Activated CD4-positive, alpha-beta T cell treated with anti-CD3 and anti-CD28 coated beads, Interleukin-2, amount 50 U/mL, for 24 hours (primary cell): ENCODE results near the gene TMEM81.

Source experiments
- DNase-seq, 2 donors: peaks; one replicate each; pipeline ENCODE4 v3.0.0-alpha.2; 2020; ENCODE audit warnings: low read depth in 1 of 2, low spot score in 1 of 2

Gene TMEM81, protein sequence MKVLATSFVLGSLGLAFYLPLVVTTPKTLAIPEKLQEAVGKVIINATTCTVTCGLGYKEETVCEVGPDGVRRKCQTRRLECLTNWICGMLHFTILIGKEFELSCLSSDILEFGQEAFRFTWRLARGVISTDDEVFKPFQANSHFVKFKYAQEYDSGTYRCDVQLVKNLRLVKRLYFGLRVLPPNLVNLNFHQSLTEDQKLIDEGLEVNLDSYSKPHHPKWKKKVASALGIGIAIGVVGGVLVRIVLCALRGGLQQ

DNA sequence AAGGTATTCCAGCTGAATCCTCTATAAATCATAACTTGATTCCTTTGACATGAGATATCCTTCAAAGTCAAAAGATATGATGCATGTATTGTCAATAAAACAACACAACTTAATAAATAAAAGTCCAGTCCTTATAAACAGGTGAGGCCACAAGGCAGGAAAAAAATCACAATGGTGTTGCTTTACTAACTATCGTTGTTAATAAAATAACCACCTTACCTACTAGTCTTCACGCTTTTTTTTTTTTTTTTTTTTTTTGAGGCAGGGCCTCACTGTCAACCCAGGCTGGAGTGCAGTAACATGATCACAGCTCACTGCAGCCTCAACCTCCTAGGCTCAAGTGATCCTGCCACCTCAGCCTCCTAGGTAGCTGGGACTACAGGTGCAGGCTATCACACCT, at the start of gene TMEM81:
TSS of gene TMEM81 (minus strand) at position 101 of the 400 bp plus-strand sequence. CDS start 140 bp downstream, outside the sequence.
- DNase-seq: no peak

DNA sequence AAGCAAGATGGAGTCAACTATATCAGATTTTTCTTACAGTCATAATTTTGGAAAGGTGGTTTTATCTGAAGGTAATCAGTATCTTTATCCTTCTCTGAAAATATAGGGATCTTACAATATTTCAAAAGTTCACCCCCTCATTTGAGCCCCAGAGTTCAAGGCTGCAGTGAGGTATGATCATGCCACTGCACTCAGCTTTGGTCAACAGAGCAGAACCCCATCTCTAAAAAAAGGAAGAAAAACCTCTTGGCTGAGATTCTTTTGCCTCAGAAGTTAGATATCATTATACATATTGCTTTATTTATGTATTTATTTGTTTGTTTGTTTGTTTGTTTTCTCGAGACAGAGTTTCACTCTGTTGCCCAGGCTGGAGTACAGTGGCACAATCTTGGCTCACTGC, 49.0 kb upstream of the TMEM81 start:
- no peak for DNase-seq

DNA sequence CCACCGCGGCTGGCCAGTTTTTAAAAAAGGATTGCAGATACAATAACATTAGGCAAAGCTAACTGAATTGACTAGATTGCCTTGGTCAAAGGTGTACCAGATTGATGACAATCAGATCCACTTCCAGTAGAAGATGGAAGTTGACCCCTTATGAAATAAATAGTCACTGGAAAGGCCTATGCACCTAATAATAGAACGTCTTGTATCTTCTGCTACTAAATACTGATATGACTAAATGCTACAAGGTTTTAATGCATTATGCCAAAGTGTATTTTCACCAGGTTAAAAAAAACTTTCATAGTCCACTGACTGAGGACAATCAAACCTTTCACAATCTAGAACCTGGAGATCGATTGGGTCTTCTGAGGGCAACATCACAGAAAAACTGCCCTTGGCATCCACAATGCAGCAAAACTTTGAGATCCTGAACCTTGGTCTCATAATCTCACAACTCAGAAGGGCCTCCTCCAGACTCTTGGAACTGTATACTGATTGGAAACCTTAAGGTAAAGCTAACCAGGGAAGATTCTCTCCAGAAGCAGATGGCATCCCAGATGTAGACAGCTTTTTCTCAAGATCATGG, 45.3 kb upstream of the TMEM81 start:
- DNase-seq: no peak

DNA sequence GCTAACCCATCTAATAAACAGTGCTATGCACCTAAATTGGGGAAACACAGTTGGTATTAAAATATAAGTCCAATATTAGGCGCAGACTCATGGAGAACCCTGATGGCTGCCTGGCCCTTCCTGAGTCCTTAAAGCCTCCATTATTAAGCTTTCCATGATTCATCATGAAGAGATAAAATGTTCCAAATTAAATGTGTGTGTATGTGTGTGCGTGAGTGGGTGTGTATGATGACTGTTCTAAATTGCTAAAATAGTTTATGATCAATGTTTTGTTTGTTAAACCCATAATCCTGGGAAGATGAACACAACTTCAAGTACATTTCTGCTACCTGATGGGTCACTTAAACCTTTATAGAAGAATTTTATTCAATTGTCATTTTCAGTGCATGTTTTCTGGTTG, 43.8 kb upstream of the TMEM81 start:
- DNase-seq: no peak

DNA sequence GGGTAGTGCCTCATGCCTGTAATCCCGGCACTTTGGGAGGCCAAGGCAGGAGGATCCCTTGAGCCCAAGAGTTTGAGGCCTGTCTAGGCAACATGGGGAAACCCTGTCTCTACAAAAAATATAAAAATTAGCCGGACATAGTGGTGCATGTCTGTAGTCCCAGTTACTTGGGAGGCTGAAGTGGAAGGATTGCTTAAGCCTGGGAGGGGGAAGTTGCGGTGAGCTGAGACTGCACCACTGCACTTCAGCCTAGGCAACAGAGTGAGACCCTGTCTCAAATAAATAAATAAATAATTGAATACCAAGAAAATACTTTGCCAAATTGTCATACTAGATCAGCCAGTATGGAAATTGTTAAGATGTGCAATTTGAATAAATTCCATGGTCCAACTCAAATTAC, 43.4 kb upstream of the TMEM81 start:
- no peak for DNase-seq

DNA sequence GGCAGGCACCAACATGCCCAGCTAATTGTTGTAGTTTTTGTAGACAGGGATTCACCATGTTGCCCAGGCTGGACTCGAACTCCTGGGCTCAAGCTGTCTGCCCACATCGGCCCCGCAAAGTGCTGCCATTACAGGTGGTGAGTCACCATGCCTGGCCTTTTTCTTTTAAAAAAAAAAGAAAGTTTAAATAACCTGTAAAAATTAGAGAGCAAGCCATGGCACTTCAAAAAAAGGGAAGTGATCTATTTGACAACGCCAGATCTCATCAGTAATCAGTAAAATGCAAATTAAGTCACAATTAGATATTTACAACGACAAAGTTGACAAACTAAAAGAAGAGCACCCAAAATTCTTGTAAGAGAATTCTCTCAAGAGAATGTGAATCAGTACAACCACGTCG, 40.5 kb upstream of the TMEM81 start:
- DNase-seq: no peak

DNA sequence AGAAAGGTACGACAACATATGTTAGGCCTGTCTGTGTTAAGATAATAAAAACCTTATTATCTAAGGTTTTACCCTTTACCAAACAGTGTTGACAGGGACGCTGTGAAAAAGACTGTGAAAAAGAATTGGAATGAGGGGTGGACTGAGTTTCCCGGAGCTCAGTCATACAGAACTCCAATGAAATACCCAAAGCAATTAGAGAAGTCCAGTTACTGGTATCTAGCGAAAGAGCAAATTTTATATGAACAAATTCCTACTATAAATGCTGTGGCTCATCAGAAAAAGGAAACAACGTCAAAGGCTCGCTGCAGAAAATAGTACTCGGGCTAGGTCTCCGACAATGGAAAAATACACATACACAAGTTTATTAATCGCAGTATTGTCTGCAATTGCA, 38.2 kb upstream of the TMEM81 start:
- DNase-seq: no peak

DNA sequence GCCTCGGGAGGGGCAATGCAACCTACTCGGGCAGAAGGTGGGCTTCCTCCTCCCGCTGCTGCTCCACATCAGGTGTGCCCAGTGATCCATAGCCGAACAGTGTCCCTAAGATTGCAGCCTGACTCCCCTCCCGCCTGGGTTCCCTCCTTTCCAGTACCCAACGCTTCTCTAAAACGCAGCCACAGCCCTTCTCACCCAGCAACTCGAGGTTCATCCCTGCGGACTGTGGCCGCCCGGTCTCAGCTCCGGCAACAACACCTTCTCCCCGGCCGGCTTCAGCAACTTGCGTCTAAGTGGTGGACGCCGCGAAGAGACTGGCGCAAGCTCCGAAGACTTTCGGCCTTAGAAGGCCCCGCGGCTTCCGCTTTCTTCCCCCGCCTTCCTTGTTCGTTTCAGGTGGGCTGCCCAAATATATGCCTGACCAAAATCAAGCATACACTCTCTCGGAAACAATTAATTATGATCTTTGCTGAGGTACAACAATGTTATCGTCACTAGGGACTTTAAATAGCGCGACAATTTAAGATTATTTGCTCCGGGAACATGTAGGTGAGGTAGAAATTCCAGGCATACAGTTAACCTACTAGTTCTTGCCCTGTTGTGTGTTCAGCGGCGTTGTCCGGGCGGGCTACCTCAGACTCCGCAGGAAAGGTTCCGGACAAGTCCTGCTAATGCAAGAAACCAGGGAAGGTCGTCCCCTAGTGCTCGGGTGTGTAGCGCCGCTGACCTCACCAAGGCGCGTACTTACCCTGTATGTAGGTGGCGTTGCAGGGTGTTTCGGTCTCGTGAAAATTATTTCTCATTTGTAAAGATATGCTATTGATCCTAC, 37.6 kb upstream of the TMEM81 start, which contains the start of gene RBBP5:
TSS of gene RBBP5 (minus strand) at position 319 of the 829 bp plus-strand sequence. CDS start at position 214, 105 bp downstream.
- peak; percentile 88 to 95 for DNase-seq

DNA sequence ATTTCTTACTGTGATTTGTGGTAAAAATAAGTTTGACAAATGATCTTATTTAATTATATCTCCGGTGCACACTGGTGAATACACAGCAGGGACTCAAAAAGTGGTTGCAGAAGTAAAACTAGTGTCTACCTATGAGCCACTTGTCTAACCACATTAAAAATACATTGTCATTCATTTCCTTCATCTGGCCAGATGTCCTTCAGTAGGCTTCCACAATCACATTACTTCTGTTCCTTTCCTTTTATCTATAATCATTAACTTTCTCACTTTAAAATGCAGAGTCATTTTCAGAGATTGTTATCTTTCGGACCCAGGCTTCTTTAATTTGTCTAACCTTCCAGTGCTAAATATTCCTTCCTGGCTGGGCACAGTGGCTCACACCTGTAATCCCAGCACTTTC, 34.5 kb upstream of the TMEM81 start:
- DNase-seq: no peak

DNA sequence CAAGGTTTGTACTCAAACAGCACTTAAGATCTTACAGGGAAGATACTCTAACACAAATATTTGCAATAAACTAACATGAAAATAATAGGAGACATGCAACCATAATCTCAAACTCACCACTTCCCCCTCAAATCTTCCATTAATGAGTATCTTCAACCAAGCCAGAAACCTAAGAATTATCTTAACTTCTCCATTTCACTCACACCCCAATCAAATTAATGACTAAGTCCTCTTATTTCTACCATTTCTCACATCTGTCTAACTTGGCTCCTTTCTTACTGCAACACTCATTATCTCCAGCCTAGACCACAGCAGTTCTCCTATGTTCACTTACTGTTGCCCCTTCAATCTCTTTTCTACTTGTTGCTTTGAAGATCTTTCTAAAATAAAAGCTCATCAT, 27.1 kb upstream of the TMEM81 start:
- DNase-seq: no peak

DNA sequence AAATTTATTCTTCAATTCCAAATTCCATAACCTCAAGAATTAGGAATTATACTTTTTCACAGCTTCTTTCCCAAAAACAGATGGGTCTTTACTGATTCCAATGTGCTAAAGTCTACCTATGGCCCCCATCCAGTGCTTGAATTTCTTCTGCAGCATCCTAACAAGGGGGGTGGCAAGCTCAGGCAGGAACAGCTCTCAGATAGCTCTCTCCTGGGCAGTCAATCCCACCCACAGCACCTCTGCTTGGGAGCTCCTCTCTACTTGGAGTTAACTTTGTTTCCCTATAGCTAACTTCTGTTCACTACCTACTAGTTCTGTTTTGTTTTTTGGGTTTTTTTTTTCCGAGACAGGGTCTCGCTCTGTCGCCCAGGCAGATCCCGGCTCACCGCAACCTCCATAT, 25.5 kb upstream of the TMEM81 start:
- no peak for DNase-seq

DNA sequence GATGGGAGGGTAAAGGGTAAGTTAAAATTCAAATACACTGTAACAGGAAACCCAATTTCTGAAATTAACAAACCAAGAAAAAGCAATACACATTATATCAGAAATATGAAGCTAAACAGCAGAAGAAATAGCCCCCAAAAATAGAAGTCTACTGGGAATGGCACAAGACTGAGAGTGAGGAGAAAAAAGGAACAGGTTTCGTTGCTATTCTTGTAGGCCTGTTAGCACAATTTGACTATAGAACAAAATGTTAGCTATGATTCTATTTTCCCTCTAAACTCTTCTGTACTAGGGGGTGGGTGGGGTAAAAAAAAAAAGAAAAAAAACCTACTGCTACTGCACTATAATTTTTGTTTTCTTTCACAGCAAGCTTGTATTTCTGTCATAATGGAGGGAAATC, 25.0 kb upstream of the TMEM81 start:
- no peak for DNase-seq

DNA sequence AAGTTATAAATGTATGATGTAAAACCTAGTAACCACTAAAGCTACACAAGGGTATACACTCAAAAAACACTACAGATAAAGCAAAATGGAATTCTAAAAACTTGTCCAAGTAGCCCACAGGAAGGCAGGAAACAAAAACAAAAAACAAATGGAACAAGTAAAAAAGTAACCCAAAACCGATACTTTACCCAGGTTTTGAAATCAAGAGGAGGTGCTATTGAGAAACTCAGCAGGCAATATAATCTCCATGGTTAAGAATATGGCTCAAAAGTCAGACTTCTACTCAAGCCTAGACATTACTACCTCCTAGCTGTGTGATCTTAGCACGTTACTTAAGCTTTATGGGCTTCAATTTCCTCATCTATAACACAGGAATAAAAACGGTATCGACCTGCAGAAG, 24.2 kb upstream of the TMEM81 start:
- no peak for DNase-seq

DNA sequence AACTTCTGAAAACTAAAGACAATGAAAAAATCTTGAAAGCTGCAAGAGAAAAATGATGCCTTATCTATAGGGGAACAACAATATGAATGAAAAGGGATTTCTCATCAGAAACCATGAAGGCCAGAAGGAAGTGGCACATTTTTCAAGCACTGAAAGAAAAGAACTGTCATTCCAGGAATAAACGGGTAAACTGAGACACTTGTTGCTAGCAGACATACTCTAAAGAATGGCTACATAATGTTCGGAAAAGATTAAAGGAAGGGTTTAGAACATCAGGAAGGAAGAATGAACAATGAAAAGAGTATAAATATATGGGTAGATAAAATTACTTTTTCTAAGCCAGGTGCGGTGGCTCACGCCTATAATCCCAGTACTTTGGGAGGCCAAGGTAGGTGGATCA, 23.1 kb upstream of the TMEM81 start:
- DNase-seq: no peak

DNA sequence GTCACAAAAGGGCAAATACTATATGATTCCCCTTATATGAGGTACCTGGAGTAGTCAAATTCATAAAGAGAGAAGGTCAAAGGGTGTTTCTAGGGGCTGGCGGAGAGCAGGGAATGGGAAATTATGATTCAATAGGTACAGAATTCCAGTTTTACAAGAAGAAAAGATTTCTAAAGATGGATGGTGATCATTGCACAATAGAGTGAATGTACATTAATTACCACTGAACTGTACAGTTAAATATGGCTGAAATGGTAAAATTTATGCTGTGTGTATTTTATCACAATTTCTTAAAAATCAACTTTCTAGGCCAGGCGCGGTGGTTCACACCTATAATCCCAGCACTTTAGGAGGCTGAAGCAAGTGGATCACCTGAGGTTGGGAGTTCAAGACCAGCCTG, 18.1 kb upstream of the TMEM81 start:
- no peak for DNase-seq

DNA sequence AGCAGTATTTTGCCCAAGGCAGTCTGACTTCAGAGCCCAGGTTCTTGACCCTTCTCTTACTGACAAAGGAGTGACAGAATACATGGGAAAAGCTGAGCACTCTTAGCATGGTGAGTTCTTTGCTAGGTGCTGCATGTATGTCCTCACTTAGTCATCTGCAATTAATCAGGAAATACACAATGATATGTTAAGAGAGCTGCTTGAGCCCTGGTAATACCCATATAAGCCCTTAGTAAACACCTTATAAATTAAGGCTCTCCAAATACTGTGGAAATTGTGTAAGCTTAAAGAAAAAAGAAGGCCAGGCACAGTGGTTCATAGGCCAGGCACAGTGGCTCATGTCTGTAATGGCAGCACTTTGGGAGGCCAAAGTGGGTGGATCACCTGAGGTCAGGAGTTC, 14.0 kb upstream of the TMEM81 start:
- no peak for DNase-seq

DNA sequence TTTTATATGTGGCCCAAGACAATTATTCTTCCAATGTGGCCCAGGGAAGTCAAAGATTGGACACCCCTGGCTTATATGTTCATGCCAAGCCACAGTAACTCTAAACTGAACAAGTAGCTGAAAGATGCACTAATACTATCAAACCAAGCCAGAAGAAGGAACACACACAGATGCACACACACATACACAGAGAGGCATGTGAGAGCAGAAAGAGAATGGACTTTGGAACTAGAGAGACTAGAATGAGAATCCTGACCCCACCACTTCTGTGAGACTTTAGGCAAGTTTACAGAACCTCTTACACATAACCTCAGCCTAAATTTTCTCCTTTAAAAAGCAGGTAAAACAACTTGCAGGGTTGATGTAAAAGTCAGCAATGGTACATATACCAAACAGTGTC, 11.2 kb upstream of the TMEM81 start:
- no peak for DNase-seq

DNA sequence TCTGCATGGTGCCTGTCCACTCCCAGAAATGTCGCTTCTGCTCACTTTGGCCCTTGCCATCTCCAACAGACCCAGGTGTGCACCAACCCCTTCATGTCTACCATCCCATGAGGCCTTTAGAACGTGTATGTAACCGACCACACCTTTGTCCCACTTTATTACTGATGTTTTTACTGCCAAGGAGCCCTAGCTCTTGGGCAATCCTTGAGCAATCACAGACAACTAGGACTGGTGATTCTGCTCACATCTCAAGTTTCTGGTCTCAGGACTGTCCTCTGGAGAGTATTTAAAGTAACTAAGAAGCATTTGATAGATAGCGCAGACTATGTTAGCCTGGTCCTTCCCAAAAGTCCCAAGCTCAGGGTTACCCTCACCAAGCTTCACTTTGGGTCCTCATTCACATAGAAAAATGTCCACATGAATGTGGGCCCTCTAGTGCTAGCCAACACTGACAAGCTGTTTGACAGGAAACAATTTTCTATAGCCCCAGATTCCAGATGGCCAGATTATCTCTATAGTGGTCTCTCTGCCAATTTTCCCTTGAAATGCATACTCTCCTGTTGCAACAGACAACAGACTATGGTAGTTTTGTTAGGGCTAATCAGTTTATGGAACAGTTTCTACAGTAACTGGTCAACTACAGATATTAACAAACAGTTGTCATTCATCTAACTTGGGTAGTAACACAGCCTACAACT, 6.9 kb upstream of the TMEM81 start:
- DNase-seq: no peak

DNA sequence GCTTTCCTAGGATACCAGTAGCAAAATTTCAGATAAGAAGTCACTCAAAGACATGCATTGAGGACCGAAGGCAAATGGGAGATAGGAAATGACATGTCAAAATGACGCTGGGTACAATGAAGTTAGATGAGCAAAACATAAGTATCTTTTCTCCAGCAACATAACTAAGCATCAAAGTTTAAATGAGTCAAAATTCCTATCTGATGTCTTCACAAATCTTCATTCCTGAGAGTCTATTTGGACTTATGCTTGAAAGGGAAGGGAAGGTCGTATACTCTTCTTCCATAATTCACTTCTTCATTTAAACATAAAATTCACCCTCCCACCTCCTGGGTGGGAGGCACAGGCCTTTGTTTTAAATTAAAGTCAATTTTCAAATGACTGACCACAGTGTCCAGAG, 4.1 kb upstream of the TMEM81 start:
- no peak for DNase-seq

DNA sequence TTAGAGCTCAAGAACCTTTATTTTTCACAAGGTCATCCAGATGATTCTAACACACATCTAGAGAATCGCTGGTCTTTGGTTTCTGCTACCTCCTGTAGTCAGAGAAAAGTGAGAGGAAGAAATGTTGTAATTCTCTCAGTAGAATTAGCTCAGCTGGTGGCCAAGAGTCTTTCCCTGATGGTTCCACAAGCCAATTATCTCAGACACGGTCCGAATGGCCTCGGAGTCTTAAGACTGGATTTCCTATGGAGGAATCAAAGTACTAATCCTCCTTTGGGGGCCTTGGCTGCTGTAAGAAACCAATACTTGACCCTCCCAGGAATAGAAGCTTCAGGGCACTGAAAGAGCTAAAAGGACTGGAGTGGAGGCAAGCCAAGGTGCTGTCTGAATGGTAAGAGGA, 1.8 kb downstream of the TMEM81 start:
- DNase-seq: no peak

DNA sequence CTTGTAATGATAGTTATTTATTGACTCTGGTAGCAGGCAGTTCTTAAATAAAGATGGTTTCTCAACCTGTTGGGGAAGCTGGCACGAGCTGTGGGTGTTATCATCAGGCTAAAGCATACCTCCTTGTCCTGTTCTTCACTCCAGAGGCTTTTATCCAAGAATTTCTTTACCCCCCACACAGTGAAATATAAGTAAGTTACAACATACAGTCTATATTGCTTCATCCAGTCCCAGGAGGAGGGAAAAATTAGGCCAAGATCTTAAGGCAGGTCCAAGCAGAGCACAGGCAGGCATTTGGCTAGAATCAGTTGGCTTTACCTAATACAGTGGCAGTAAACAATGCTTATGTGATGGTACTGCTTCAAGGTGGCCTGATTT, 6.3 kb downstream of the TMEM81 start:
- no peak for DNase-seq
